SU-DHL-6 (cell line): Measurements from ENCODE around the gene MYH15.

Source experiments
- EZH2phosphoT487 ChIP-seq: fragments of 200-600 bp; sonication (generic), shearing (Covaris generic); conservative IDR thresholded peaks from 2 replicates; pipeline ENCODE4 v1.6.1; 2018; ENCODE audit warnings: mild to moderate bottlenecking, antibody characterized with exemption, low read length, moderate library complexity, mixed read lengths
- TF ChIP-seq, protein P1 (sequence below): fragments of 200-600 bp; sonication (generic); IDR thresholded peaks from one replicate; pipeline ENCODE4 v1.5.1; 2017; ENCODE audit warnings: antibody characterized with exemption, mild to moderate bottlenecking, low read length, moderate library complexity; ENCODE audit not compliant: insufficient read depth, poor library complexity, severe bottlenecking

DNA sequence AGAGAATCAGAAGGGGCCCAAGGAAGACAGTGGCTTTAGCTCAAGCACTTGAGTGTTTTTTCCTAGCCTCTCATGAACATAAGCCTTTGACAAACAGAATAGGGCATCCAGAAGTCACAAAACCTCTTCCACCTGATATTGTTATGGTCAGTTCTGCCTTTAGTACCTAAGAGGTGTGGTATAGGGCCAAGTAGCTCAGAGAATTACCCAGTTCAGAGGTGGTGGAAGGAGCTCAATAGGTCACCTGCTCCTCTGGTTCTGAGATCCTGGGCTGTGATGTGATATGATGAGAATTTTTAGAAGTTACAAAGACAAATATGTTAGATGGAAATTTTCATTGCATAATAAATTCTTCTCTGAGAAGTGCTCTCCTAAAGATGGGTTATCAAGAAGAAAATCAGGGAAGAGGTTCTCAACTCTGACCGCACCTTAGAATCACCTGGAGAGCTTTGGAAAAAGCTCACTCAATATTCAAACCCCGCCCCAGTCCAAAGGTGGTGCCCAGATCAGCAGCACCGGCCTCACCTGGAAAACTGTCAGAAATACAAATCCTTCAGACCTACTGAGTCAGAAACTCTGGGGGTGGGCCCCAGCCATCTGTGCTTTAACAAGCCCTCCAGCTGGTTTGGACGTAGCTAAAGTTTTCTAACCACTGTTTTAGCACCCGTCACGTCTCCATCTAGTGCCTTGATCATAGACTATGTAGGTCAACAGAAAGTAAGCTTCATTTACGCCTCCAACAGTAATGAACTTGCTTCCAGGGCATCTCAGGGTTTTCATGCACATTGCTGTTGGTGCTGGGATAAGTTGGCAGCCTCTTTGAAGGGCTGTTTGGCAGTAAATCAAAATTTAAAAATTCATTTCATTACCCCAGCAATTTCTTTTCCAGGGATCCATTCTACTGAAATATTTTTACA is 101.3 kb downstream of the MYH15 start:
- TF ChIP-seq, protein P1, sequence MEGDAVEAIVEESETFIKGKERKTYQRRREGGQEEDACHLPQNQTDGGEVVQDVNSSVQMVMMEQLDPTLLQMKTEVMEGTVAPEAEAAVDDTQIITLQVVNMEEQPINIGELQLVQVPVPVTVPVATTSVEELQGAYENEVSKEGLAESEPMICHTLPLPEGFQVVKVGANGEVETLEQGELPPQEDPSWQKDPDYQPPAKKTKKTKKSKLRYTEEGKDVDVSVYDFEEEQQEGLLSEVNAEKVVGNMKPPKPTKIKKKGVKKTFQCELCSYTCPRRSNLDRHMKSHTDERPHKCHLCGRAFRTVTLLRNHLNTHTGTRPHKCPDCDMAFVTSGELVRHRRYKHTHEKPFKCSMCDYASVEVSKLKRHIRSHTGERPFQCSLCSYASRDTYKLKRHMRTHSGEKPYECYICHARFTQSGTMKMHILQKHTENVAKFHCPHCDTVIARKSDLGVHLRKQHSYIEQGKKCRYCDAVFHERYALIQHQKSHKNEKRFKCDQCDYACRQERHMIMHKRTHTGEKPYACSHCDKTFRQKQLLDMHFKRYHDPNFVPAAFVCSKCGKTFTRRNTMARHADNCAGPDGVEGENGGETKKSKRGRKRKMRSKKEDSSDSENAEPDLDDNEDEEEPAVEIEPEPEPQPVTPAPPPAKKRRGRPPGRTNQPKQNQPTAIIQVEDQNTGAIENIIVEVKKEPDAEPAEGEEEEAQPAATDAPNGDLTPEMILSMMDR, result no peak
- TF ChIP-seq EZH2phosphoT487, result no peak
